Lower leg skin (tissue), 3 donors: ENCODE results near the gene BTBD7.

Source experiments
- CTCF ChIP-seq, 3 donors: fragments of 450-650 bp; IDR thresholded peaks; one replicate each; pipeline ENCODE4 v1.5.1; 2016; ENCODE audit warnings: antibody characterized with exemption in 3 of 3, mild to moderate bottlenecking in 3 of 3, moderate library complexity in 2 of 3
- POLR2A ChIP-seq, 2 donors: fragments of 450-650 bp; IDR thresholded peaks; one replicate each; pipeline ENCODE4 v1.6.1; 2016 to 2017; ENCODE audit warnings: antibody characterized with exemption in 2 of 2, mild to moderate bottlenecking in 1 of 2, moderate library complexity in 1 of 2

- TF ChIP-seq POLR2A (IDR thresholded peaks at IDR 0.05) (no peak), CTCF (IDR thresholded peaks at IDR 0.05) (no peak)
Measured at GRCh38 chr14:93295541-93296220, 37.2 kb downstream of the BTBD7 start.
